NCI-H1048 (cell line): ENCODE data around the gene CNTN6.

Source experiments
- DNase-seq: peaks from one replicate; lab custom pipeline; 2025; lab: John Stamatoyannopoulos, UW

CNTN6 gene

DNA sequence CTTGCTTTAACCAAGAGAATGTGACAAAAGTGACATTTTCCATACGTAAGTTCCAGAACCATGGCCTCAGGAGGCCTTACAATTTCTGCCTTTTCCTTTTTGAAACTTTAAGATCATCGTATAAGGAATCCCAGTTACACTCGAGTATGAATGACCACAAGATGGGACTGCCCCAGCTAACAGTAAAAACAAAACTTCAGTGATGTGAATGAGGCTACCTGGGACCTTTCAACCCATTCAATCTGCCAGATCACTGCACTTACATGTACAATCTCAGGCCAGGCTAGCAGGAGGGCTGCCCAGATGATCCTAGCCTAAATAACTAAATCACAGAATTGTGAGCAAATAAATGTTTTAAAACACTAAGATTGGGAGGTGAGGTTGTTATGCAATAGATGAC lies 328.8 kb downstream of the CNTN6 start:
- DNase-seq = no peak

DNA sequence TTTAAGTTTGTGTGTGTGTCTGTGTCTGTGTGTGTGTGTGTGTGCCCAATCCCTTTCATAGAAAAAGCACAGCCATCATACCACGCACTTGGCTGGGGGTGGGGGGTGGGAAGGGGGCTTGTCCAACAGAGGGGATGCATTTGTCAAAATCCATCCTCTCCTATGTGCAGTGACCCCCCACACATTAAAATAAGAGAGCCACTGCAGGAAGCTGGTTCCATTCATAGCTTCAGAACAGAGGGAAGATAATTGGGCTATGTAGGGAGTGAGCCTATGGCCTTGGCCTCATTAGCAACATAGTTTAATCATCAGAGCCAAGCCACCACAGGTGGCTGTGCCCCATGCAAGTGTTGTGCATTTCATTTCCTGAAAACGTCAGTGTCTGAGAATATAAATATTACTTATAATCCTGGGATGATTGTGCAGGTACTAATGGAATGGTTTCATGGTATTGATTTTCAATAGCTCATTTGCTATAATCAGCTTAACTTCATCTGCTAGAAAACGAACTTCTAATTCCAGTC lies 330.8 kb downstream of the CNTN6 start:
- no peak for DNase-seq

DNA sequence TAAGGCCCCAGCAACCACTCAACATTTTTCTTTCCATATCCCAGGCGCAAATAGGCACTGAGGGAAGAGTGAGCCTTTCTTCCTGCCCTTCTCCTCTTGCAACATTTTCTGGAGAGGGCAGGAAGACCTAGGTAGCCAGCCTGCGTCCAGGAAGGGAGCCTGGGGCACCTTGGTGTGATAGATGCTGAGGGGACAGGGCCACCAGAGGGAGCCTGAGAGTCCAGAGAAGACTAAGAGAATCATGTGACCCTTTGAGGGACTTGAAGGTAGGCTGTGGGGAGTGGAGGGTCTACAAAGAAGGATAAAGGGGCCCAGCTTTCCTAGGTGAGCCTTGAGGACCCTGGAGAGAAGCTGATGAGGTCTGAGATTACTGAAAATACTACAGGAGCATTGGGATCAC lies 346.6 kb downstream of the CNTN6 start:
- DNase-seq = no peak

DNA sequence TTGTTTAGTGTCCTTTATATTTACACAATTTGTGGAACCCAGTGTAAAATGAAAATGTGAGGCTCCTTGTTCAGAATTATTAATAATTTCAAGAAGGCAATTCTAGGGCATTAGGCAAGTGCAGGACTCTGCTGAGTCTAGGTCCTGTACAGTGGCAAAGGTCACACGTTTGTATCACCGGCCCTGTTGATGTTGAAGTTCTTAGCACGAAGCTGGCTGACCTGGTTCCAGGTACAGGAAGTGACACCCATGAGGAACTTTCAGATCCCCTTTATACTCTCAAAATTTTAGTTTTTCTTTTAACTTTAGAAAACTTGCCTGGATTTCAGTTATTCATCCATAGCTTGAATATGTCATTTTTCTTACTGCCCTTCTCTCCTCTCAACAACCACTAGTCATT lies 349.4 kb downstream of the CNTN6 start:
- DNase-seq = no peak

DNA sequence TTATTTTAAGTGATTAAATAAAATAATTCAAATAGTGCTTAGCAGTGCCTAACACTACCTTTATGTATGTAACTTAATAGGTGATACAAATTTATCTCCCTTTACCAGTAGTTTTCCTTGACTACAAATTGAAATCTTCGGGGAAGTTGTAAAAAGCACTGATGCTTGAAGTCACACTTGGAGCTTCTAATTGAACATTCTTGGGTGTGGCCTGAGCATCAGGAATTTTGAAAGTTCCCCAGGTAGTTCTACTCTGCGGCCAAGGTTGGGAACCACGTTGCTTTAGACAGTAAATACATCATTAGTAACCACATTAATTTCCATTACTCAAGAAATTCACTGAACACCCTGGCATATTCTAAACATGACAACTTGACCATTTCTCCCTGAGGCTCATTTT lies 351.4 kb downstream of the CNTN6 start:
- no peak for DNase-seq

DNA sequence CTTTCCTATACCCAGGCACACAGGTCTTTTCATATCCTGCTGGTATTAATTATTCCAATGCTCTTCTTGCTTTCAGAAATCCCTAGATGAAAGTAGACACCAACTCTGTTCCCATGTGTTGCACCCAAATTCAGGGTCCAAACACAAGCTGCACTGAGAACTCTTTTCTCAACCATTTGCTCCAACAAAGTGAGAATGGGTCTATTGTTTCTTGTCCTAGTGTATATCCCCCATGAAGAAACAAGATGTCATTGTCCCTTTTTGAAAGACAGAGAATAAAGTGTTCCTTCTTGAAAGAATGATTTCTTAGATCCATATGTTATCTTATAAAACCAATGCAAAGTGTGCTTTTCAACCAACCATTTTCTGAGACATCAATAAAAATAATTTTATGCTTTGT lies 353.7 kb downstream of the CNTN6 start:
- no peak for DNase-seq

DNA sequence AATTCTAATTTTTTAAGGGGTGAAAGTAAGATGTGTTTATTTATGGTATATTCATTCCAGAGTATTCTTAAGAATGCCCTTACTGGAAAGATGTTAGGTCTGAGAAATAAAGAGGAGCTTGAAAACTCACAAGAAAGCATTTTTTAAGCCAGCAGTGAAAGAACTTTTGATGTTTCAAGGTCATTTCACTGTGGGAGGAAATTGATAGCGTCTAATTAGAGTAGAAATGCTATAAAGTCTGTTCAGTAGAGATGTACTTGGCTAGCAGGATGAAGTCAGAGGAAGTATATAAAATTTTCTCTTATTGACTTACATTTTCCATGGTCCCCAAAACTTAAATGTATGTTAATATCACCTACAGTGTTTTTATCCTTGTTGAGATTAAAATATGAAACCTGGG lies 354.6 kb downstream of the CNTN6 start:
- no peak for DNase-seq

DNA sequence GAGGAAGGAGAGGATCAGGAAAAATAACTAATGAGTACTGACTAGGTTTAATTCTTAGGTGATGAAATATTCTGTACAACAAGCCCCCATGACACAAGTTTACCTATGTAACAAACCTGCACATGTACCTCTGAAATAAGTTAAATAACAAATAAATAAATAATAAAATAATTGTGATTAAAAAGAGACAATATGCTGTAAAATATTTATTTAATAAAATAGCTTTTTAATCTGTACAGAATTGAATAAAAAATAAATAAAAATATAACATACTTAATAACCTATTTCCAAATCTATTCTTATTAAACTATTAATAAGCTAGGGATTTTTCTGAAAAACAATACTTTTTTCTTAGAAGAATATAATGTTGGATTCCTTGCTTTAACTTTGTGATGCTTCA lies 355.6 kb downstream of the CNTN6 start:
- no peak for DNase-seq
